ENCODE measurements around the gene CEMP1. TPM values are rescaled to one million over a fixed set of nuclear protein-coding genes. Genes with fewer than 3 reads are reported as not detected.

CEMP1 gene
- total RNA-seq, 1 donor from 2014 or later: not detected

DNA sequence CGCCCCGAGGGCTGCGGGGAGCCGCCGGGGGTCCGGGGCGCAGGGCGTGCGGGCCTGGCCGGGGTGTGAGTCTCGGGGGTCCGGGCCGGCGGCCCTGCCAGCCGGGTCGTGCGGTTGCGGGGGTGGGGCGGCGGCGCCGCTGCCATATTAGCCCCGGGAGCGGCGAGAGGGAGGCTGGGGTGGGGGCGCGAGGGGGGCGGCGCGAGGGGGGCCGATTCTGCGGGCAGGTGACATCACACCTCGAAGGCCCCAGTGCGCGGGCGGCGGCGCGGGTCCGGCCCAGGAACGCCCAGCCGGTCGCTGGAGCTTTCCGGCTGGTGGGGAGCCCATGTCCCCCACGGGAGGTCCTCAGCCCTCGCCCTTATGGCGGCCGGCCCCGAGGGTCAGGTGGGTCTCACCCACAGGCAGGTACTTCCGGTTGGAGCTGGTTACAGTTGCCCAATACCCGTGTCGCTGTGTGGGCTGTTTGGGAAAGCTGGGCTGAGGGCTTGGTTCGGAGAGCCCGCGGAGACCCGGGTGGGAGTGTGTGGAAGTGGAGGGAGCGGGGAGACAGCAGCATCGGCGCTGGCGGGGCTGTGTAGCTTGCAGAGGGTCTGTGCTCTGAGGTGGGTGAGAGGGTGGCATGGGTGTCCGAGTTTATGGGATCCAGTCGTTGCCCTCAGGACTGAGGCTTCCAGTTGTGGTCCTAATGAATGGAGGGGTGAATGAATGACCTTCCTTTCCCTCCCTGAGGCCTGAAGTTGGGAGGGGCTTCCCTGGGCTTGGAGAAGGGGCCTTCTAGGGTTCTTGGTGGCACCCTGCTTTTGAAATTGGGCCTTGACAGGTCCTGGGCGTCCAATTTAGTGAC is 16.7 kb downstream of the CEMP1 start:
- Histone ChIP-seq H3K27me3 (no peaks in the 10 kb centered on the region), H3K4me1 (peaks cover 59% of the 10 kb centered on the region), H3K9me3 (no peaks in the 10 kb centered on the region), H3K36me3 (no peaks in the 10 kb centered on the region), H3K27ac (peak overlapping the region; percentile 99), H3K4me3 (peak overlapping the region; percentile 98 to 100)
- no peak for TF ChIP-seq POLR2AphosphoS5 (IDR thresholded peaks at IDR 0.05; ENCODE audit: insufficient read depth in 1 of 2, low read depth in 1 of 2)
- no peak for TF ChIP-seq POLR2A (IDR thresholded peaks at IDR 0.05)
- TF ChIP-seq, protein P1, sequence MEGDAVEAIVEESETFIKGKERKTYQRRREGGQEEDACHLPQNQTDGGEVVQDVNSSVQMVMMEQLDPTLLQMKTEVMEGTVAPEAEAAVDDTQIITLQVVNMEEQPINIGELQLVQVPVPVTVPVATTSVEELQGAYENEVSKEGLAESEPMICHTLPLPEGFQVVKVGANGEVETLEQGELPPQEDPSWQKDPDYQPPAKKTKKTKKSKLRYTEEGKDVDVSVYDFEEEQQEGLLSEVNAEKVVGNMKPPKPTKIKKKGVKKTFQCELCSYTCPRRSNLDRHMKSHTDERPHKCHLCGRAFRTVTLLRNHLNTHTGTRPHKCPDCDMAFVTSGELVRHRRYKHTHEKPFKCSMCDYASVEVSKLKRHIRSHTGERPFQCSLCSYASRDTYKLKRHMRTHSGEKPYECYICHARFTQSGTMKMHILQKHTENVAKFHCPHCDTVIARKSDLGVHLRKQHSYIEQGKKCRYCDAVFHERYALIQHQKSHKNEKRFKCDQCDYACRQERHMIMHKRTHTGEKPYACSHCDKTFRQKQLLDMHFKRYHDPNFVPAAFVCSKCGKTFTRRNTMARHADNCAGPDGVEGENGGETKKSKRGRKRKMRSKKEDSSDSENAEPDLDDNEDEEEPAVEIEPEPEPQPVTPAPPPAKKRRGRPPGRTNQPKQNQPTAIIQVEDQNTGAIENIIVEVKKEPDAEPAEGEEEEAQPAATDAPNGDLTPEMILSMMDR (IDR thresholded peaks at IDR 0.05): no peak
- intact Hi-C loops (cut with DNase I): loop anchor here (10.0 kb wide), 2 partner anchors 260 to 360 kb away; partner anchors contain the start of genes ECI1 and TRAF7
- no peak for DNase-seq (ENCODE audit: extremely low spot score in 2 of 2)

DNA sequence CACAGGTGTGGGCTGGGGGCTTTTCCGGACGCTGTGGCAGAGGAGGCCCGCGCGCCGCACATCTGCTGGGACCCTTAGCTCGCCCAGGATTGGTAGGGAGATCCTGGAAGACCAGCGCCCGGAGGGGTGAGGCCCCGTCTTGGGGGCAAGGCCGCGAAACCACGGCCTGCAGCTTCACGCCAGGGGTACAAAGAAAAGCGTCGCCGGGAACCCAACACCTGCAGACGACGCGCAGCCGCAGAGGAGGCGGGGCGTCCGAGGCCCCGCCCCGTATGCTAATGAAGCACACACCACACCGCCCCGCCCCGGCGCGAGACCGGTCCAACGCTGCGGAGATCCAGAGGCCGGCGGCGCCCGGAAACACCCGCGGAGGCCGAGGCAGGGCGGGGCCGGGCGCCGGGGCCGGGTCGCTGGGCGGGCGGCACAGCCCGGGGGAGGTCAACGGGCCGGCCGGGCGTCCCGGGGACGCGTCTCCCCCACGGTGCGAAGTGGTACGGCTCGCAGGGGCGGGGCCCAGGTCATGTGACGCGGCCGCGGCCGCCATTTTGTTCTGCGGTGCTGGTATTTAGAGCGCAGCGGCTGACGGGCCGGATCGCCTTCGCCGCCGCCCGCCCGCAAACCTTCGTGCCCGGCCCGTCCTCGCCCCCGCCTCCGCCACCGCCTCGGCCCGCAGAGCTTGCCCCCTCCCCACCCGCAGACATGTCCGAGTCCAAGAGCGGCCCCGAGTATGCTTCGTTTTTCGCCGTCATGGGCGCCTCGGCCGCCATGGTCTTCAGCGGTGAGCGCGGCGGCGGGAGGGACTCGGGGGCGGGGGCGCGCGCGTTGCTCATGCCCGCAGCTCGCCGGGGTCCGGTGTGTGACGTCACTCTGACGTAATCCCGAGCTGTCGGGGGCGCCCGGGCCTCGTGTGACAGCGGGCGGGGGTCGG is 17.5 kb downstream of the CEMP1 start, which contains the start of gene ATP6V0C:
Gene ATP6V0C, plus strand, starts transcription at position 548 of the 928 bp plus-strand sequence. Its CDS starts 152 bp downstream, at position 700.
- Histone ChIP-seq H3K27ac (peak within 1 kb of the TSS; percentile 99), H3K4me3 (peak within 1 kb of the TSS; percentile 98 to 100), H3K9me3 (no peaks in the 10 kb centered on the region), H3K36me3 (no peaks in the 10 kb centered on the region), H3K4me1 (peaks cover 50% of the 10 kb centered on the region), H3K27me3 (no peaks in the 10 kb centered on the region)
- intact Hi-C loops (cut with DNase I): loop anchor here (10.0 kb wide), 2 partner anchors 259 to 359 kb away; partner anchors contain the start of genes ECI1 and TRAF7
- TF ChIP-seq, protein P1 (IDR thresholded peaks at IDR 0.05): no peak
- TF ChIP-seq POLR2A (IDR thresholded peaks at IDR 0.05) (peak; percentile 20 to 88), POLR2AphosphoS5 (IDR thresholded peaks at IDR 0.05; ENCODE audit: insufficient read depth in 1 of 2, low read depth in 1 of 2) (peak in 1 of 2 donors; percentile 70)
- DNase-seq (ENCODE audit: extremely low spot score in 2 of 2): no peak

DNA sequence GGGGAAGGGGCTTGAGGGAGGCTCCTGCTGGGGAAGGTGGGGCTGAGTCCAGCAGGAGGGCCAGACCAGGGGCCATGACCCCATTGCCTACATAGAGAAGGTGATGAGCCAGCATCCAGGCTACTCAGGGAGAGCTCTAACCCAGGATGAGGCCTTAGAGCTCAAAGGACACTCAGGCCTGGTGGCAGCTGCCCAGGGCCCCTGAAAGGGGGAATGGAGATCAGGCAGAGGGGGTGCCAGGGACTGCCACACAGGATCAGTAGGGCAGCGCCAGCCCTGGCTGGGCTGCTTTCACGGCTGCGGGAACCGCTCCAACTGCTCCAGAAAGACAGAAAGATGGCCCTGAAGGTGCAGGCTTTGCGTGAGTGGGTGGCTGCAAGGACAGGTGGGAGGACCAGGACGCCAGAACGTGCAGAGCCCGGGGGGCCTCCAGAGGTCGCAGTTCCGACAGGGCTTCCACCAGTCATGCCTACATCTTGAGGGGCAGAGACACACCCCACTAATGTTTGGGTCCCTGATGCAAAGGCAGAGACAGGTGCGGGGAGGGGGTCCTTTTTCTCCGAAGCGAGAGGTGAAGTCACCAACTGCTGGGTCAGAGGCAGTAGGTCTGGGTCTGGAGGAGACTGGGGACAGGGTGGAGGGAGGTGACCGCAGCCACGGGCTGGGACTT is 18.3 kb downstream of the CEMP1 start:
- peak overlapping the region; percentile 99 for H3K27ac ChIP-seq
- peaks cover 42% of the 10 kb centered on the region for H3K4me1 ChIP-seq
- no peaks in the 10 kb centered on the region for H3K9me3 ChIP-seq
- H3K27me3 ChIP-seq: no peaks in the 10 kb centered on the region
- DNase-seq (ENCODE audit: extremely low spot score in 2 of 2): no peak
- H3K36me3 ChIP-seq: no peaks in the 10 kb centered on the region
- TF ChIP-seq POLR2A (IDR thresholded peaks at IDR 0.05): no peak
- no peak for TF ChIP-seq POLR2AphosphoS5 (IDR thresholded peaks at IDR 0.05; ENCODE audit: insufficient read depth in 1 of 2, low read depth in 1 of 2)
- TF ChIP-seq, protein P1 (IDR thresholded peaks at IDR 0.05): no peak
- H3K4me3 ChIP-seq: peak overlapping the region; percentile 98 to 100
- intact Hi-C loops (cut with DNase I): loop anchor here (10.0 kb wide), 2 partner anchors 258 to 358 kb away; partner anchors contain the start of genes ECI1 and TRAF7

DNA sequence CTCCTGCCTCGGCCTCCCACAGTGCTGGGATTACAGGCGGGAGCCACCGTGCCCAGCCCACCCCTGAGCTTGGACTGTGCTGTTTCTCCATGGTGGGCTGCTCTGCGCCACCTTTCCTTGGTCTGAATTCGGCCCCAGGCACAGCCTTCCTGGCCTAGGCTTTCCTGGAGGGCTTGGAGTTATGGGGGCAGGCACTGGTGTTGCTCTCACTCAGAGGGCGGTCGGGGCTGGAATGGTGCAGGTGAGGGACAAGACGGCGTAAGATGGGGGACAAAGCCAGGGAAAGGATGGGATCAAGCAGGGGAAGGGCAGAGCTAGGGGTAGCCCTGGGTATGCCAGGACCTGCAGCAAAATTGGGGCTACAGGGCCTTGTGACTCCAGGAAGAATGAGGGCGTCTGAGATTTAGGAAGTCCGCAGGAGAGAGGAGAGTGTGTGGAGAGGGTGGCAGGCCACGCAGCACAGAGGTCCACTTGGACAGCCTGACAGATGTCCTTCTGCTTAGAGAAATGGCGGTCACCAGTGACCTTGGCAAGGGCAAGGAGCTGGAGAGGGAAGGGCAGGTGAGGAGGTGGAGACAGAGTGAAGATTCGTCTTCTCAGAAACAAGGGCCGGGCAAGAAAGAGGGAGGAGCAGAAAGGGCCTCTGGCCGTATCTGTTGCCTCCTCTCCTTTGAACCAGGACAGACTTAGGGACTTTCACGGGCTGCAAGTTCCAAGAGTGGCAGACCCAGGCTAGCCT is 19.0 kb downstream of the CEMP1 start:
- DNase-seq (ENCODE audit: extremely low spot score in 2 of 2): no peak
- intact Hi-C loops (cut with DNase I): loop anchor here (10.0 kb wide), 2 partner anchors 257 to 357 kb away; partner anchors contain the start of genes ECI1 and TRAF7
- H3K9me3 ChIP-seq: no peaks in the 10 kb centered on the region
- H3K4me1 ChIP-seq: peaks cover 35% of the 10 kb centered on the region
- no peaks in the 10 kb centered on the region for H3K27me3 ChIP-seq
- peak overlapping the region; percentile 99 for H3K27ac ChIP-seq
- H3K4me3 ChIP-seq: peak overlapping the region in 1 of 2 donors; percentile 23
- TF ChIP-seq POLR2A (IDR thresholded peaks at IDR 0.05) (no peak), POLR2AphosphoS5 (IDR thresholded peaks at IDR 0.05; ENCODE audit: insufficient read depth in 1 of 2, low read depth in 1 of 2) (no peak)
- TF ChIP-seq, protein P1 (IDR thresholded peaks at IDR 0.05): no peak
- no peaks in the 10 kb centered on the region for H3K36me3 ChIP-seq

Data from vagina (tissue), 2 donors.